ENCODE results near the gene UBA6. TPM values are rescaled to one million over a fixed set of nuclear protein-coding genes. Genes with fewer than 3 reads are reported as not detected.
"Not testable (repeated sequence)": the region's sequence is repeated elsewhere in the genome, so short reads cannot be mapped to it uniquely, and the experiment has no call there.

Gene UBA6
- total and polyA plus RNA-seq, 2 experiments from 2014 or later: 19.8 to 75.2 TPM

GRCh38 chr4:67668315-67668714 lies 32.6 kb downstream of the UBA6 start:
- TF ChIP-seq CTCF (IDR thresholded peaks at IDR 0.05; ENCODE audit: low read depth, low read length): no peak
- Histone ChIP-seq H3K27me3 (no peaks in the 10 kb centered on the region), H3K27ac (no peak overlapping the region), H3K9me3 (ENCODE audit: low read depth) (no peaks in the 10 kb centered on the region), H3K36me3 (peaks cover 46% of the 10 kb centered on the region), H3K4me3 (no peak overlapping the region), H3K4me1 (ENCODE audit: low read depth) (no peaks in the 10 kb centered on the region)
- no peak for DNase-seq (ENCODE audit: low read depth in 1 of 2, low spot score in 1 of 2)

- Histone ChIP-seq H3K4me3 (no peak overlapping the region), H3K36me3 (peaks cover 49% of the 10 kb centered on the region)
- DNase-seq (ENCODE audit: low read depth in 1 of 2, low spot score in 1 of 2): no peak
These were observed 40.5 kb downstream of the UBA6 start for GRCh38 chr4:67660418-67660817.

GRCh38 chr4:67659065-67659464 lies 41.9 kb downstream of the UBA6 start:
- no peaks in the 10 kb centered on the region for H3K27me3 ChIP-seq
- no peak for DNase-seq (ENCODE audit: low read depth in 1 of 2, low spot score in 1 of 2)
- H3K4me1 ChIP-seq (ENCODE audit: low read depth): no peaks in the 10 kb centered on the region
- H3K9me3 ChIP-seq (ENCODE audit: low read depth): no peaks in the 10 kb centered on the region
- no peak for TF ChIP-seq CTCF (IDR thresholded peaks at IDR 0.05; ENCODE audit: low read depth, low read length)
- no peak overlapping the region for H3K27ac ChIP-seq
- H3K4me3 ChIP-seq: no peak overlapping the region
- H3K36me3 ChIP-seq: peaks cover 43% of the 10 kb centered on the region

More at GRCh38 chr4:67660418-67660817, 40.5 kb downstream of the UBA6 start:
- H3K27ac ChIP-seq: no peak overlapping the region
- no peak for TF ChIP-seq CTCF (IDR thresholded peaks at IDR 0.05; ENCODE audit: low read depth, low read length)
- no peaks in the 10 kb centered on the region for H3K4me1 ChIP-seq (ENCODE audit: low read depth)
- H3K27me3 ChIP-seq: no peaks in the 10 kb centered on the region
- H3K9me3 ChIP-seq (ENCODE audit: low read depth): no peaks in the 10 kb centered on the region

- no peak for TF ChIP-seq CTCF (IDR thresholded peaks at IDR 0.05; ENCODE audit: low read depth, low read length)
- Histone ChIP-seq H3K4me1 (ENCODE audit: low read depth) (no peaks in the 10 kb centered on the region), H3K4me3 (no peak overlapping the region), H3K27me3 (no peaks in the 10 kb centered on the region), H3K9me3 (ENCODE audit: low read depth) (no peaks in the 10 kb centered on the region), H3K27ac (no peak overlapping the region), H3K36me3 (peaks cover 36% of the 10 kb centered on the region)
- no peak for DNase-seq (ENCODE audit: low read depth in 1 of 2, low spot score in 1 of 2)
These were observed 42.7 kb downstream of the UBA6 start for GRCh38 chr4:67658302-67658701.

GRCh38 chr4:67651536-67651935 lies 49.4 kb downstream of the UBA6 start:
- no peaks in the 10 kb centered on the region for H3K4me1 ChIP-seq (ENCODE audit: low read depth)
- H3K36me3 ChIP-seq: no peaks in the 10 kb centered on the region
- no peaks in the 10 kb centered on the region for H3K9me3 ChIP-seq (ENCODE audit: low read depth)
- no peak overlapping the region for H3K4me3 ChIP-seq
- H3K27ac ChIP-seq: no peak overlapping the region
- TF ChIP-seq CTCF (IDR thresholded peaks at IDR 0.05; ENCODE audit: low read depth, low read length): no peak
- H3K27me3 ChIP-seq: no peaks in the 10 kb centered on the region
- peak in 1 of 2 donors; percentile 6 for DNase-seq (ENCODE audit: low read depth in 1 of 2, low spot score in 1 of 2)

- DNase-seq (ENCODE audit: low read depth in 1 of 2, low spot score in 1 of 2): no peak
- Histone ChIP-seq H3K27me3 (no peaks in the 10 kb centered on the region), H3K4me1 (ENCODE audit: low read depth) (no peaks in the 10 kb centered on the region), H3K36me3 (peaks cover 39% of the 10 kb centered on the region), H3K9me3 (ENCODE audit: low read depth) (no peaks in the 10 kb centered on the region), H3K4me3 (no peak overlapping the region), H3K27ac (no peak overlapping the region)
- no peak for TF ChIP-seq CTCF (IDR thresholded peaks at IDR 0.05; ENCODE audit: low read depth, low read length)
These were observed 62.8 kb downstream of the UBA6 start for GRCh38 chr4:67638136-67638535.

GRCh38 chr4:67636978-67637377 lies 64.0 kb downstream of the UBA6 start:
- peaks cover 49% of the 10 kb centered on the region for H3K36me3 ChIP-seq
- not testable (repeated sequence) for H3K27ac ChIP-seq; DNase-seq (ENCODE audit: low read depth in 1 of 2, low spot score in 1 of 2); H3K9me3 ChIP-seq (ENCODE audit: low read depth); H3K27me3 ChIP-seq; H3K4me3 ChIP-seq; H3K4me1 ChIP-seq (ENCODE audit: low read depth)

Data from cardiac muscle cell (in vitro differentiated cells and primary cell).